ENCODE measurements around the gene MFSD11.

- TF ChIP-seq, protein P1, sequence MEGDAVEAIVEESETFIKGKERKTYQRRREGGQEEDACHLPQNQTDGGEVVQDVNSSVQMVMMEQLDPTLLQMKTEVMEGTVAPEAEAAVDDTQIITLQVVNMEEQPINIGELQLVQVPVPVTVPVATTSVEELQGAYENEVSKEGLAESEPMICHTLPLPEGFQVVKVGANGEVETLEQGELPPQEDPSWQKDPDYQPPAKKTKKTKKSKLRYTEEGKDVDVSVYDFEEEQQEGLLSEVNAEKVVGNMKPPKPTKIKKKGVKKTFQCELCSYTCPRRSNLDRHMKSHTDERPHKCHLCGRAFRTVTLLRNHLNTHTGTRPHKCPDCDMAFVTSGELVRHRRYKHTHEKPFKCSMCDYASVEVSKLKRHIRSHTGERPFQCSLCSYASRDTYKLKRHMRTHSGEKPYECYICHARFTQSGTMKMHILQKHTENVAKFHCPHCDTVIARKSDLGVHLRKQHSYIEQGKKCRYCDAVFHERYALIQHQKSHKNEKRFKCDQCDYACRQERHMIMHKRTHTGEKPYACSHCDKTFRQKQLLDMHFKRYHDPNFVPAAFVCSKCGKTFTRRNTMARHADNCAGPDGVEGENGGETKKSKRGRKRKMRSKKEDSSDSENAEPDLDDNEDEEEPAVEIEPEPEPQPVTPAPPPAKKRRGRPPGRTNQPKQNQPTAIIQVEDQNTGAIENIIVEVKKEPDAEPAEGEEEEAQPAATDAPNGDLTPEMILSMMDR (IDR thresholded peaks at IDR 0.05): no peak
- no peak for TF ChIP-seq POLR2A (IDR thresholded peaks at IDR 0.05)
- no peak for TF ChIP-seq POLR2AphosphoS5 (IDR thresholded peaks at IDR 0.05; ENCODE audit: insufficient read depth in 1 of 2, low read depth in 1 of 2)
Observed at GRCh38 chr17:76812968-76813367, 75.0 kb downstream of the MFSD11 start.
